CD14-positive monocyte (primary cell): Measurements from ENCODE around the gene NR3C1. TPM values are rescaled to one million over a fixed set of nuclear protein-coding genes. Genes with fewer than 3 reads are reported as not detected.

ENCODE experiments used
- DNase-seq, 3 donors: peaks; one replicate each; pipeline ENCODE4 v3.0.0-alpha.2; 2011 to 2022
- H2AFZ ChIP-seq: 2 replicates; pipeline ENCODE4 v1.6.0; 2012; ENCODE audit warnings: mild to moderate bottlenecking, low read depth, low read length, inconsistent platforms; ENCODE audit not compliant: insufficient read depth, poor library complexity, severe bottlenecking
- H3K27ac ChIP-seq, 2 donors: 1 replicate in 1 of 2; 2 replicates in 1 of 2; pipeline ENCODE4 v1.5.1; 2012 to 2013; ENCODE audit warnings: low read length in 2 of 2, control low read depth in 1 of 2, inconsistent platforms in 1 of 2, low read depth in 1 of 2, mild to moderate bottlenecking in 1 of 2
- H3K27me3 ChIP-seq, 2 donors: one replicate each; pipeline versions ENCODE4 v1.6.0 to v1.6.1; 2011 to 2013; ENCODE audit warnings: low read length in 2 of 2; ENCODE audit not compliant: control insufficient read depth in 2 of 2, insufficient read depth in 2 of 2
- H3K36me3 ChIP-seq, 2 donors: replicated peaks in 1 of 2; 1 replicate in 1 of 2; 2 replicates in 1 of 2; pipeline versions ENCODE4 v1.5.1 to v1.6.1; 2012 to 2013; ENCODE audit warnings: low read length in 2 of 2, control low read depth in 1 of 2, inconsistent platforms in 1 of 2, mild to moderate bottlenecking in 1 of 2; ENCODE audit not compliant: insufficient read depth in 2 of 2, control insufficient read depth in 1 of 2
- H3K4me1 ChIP-seq, 2 donors: 1 replicate in 1 of 2; 2 replicates in 1 of 2; pipeline versions ENCODE4 v1.5.1 to v1.6.1; 2012 to 2013; ENCODE audit warnings: low read length in 2 of 2, control low read depth in 1 of 2, inconsistent platforms in 1 of 2, mild to moderate bottlenecking in 1 of 2, moderate library complexity in 1 of 2; ENCODE audit not compliant: insufficient read depth in 2 of 2, control insufficient read depth in 1 of 2
- H3K4me2 ChIP-seq: replicated peaks from 2 replicates; pipeline ENCODE3; 2012; ENCODE audit warnings: low read length, moderate library complexity, mild to moderate bottlenecking; ENCODE audit not compliant: poor library complexity, severe bottlenecking; ENCODE audit errors: extremely low read depth
- H3K4me3 ChIP-seq, 3 experiments: fragments of 200-600 bp in 1 of 3; sonication (generic) in 1 of 3; replicated peaks in 1 of 3; 1 replicate in 2 of 3; 2 replicates in 1 of 3; pipeline ENCODE4 v1.5.1; 2011 to 2013; ENCODE audit warnings: low read length in 3 of 3, mild to moderate bottlenecking in 3 of 3, control low read depth in 2 of 3, low read depth in 2 of 3, inconsistent platforms in 1 of 3, moderate library complexity in 1 of 3
- H3K79me2 ChIP-seq: 2 replicates; pipeline ENCODE4 v1.6.0; 2012; ENCODE audit warnings: mild to moderate bottlenecking, control low read depth, inconsistent platforms, low read length, moderate library complexity; ENCODE audit not compliant: insufficient read depth
- H3K9ac ChIP-seq: 2 replicates; pipeline ENCODE4 v1.6.0; 2017; ENCODE audit warnings: low read length, mild to moderate bottlenecking; ENCODE audit not compliant: insufficient read depth, poor library complexity, severe bottlenecking
- H3K9me3 ChIP-seq, 2 donors: replicated peaks in 1 of 2; 1 replicate in 1 of 2; 2 replicates in 1 of 2; pipeline versions ENCODE4 v1.5.1 to v1.6.1; 2012 to 2013; ENCODE audit warnings: low read length in 2 of 2, control low read depth in 1 of 2; ENCODE audit not compliant: control insufficient read depth in 1 of 2, insufficient read depth in 1 of 2
- H4K20me1 ChIP-seq: 2 replicates; pipeline ENCODE4 v1.6.0; 2012; ENCODE audit warnings: mild to moderate bottlenecking, low read length, control low read depth, moderate library complexity; ENCODE audit not compliant: insufficient read depth
- H3K27ac Mint-ChIP-seq, 7 donors: one replicate each; pipeline ENCODE4 v1.8.0; 2020; ENCODE audit warnings: mild to moderate bottlenecking in 7 of 7, mixed read lengths in 7 of 7, moderate library complexity in 6 of 7, inconsistent platforms in 2 of 7
- H3K27me3 Mint-ChIP-seq, 3 donors: one replicate each; pipeline ENCODE4 v1.8.0; 2021 to 2022; ENCODE audit warnings: low read depth in 3 of 3, mild to moderate bottlenecking in 3 of 3, mixed read lengths in 3 of 3, moderate library complexity in 3 of 3, inconsistent platforms in 1 of 3
- H3K36me3 Mint-ChIP-seq, 2 donors: one replicate each; pipeline ENCODE4 v1.8.0; 2020; ENCODE audit warnings: mixed read lengths in 2 of 2, inconsistent platforms in 1 of 2, mild to moderate bottlenecking in 1 of 2
- H3K4me1 Mint-ChIP-seq: one replicate; pipeline ENCODE4 v1.8.0; 2020; ENCODE audit warnings: mild to moderate bottlenecking, mixed read lengths
- H3K4me3 Mint-ChIP-seq, 2 donors: one replicate each; pipeline ENCODE4 v1.8.0; 2020; ENCODE audit warnings: mild to moderate bottlenecking in 2 of 2, mixed read lengths in 2 of 2, moderate library complexity in 1 of 2
- H3K9me3 Mint-ChIP-seq, 7 donors: one replicate each; pipeline ENCODE4 v1.8.0; 2020 to 2022; ENCODE audit warnings: mixed read lengths in 7 of 7, mild to moderate bottlenecking in 6 of 7, moderate library complexity in 6 of 7, inconsistent platforms in 2 of 7
- CTCF ChIP-seq: fragments of 200-600 bp; IDR thresholded peaks from one replicate; pipeline ENCODE4 v1.8.0; 2022; ENCODE audit warnings: antibody characterized with exemption, mild to moderate bottlenecking
- WGBS: methylation state at CpG from one replicate; pipeline ENCODE4 v1.1.5; 2013; ENCODE audit warnings: missing lambda C conversion rate; ENCODE audit not compliant: insufficient coverage; 5-methylcytosine and 5-hydroxymethylcytosine counted together
- intact Hi-C, 2 donors: fragments of 100-400 bp; cut with micrococcal nuclease; formaldehyde crosslinking; loops; one replicate each; pipeline versions ENCODE4 v1.15.0 to v1.15.1; 2023
- polyA plus RNA-seq, 3 donors: library from polyadenylated mRNA; depleted of rRNA in 1 of 3; unstranded in 2 of 3; stranded (reverse) in 1 of 3; fragments of 300-500 nt in 2 of 3; fragments of >200 nt in 1 of 3; fragmentation: Illumina TruSeq in 2 of 3; gene quantifications; 1 replicate in 2 of 3; 2 replicates in 1 of 3; pipeline ENCODE4 v1.2.3, GENCODE V29; 2012 to 2021

Gene NR3C1
- polyA plus RNA-seq, 3 donors = 25.4 to 82.8 (median 75.1) TPM

- Histone ChIP-seq H3K4me1 (peaks cover 12 to 16% of the 10 kb centered on the region in 2 donors), H2AFZ (no peak overlapping the region), H3K9me3 (peaks cover 5 to 10% of the 10 kb centered on the region in 2 donors), H3K4me3 (no peak overlapping the region), H3K9ac (no peak overlapping the region), H3K27me3 (no peaks in the 10 kb centered on the region), H3K36me3 (peaks cover 2 to 29% of the 10 kb centered on the region in 2 donors), H3K79me2 (peaks cover 99% of the 10 kb centered on the region), H3K4me2 (no peak overlapping the region), H3K27ac (peak overlapping the region in 1 of 2 donors; percentile 46), H4K20me1 (peaks cover 100% of the 10 kb centered on the region)
- Mint-ChIP-seq H3K27ac (peak overlapping the region in 4 of 7 donors; percentile 29 to 82 (median 63)), H3K9me3 (peaks cover 4 to 12% (median 8%) of the 10 kb centered on the region in 7 donors), H3K4me3 (no peak overlapping the region), H3K27me3 (peaks cover 0 to 1% (median 0%) of the 10 kb centered on the region in 3 donors), H3K36me3 (peaks cover 22 to 27% of the 10 kb centered on the region in 2 donors), H3K4me1 (peaks cover 37% of the 10 kb centered on the region)
- no CpG with 5 or more reads among the region's 1 CpG for WGBS
- DNase-seq = peak in 1 of 3 donors; percentile 34
- intact Hi-C loops = no loop called here
- TF ChIP-seq CTCF = no peak
These were observed 81.3 kb downstream of the NR3C1 start for GRCh38 chr5:143322176-143322575.

- H3K4me1 Mint-ChIP-seq = peaks cover 43% of the 10 kb centered on the region
- H3K27ac Mint-ChIP-seq = peak overlapping the region in 2 of 7 donors; percentile 23 to 60
- 80% methylated on average over 1 of the region's 5 CpGs for WGBS
- peaks cover 0 to 1% (median 0%) of the 10 kb centered on the region in 3 donors for H3K27me3 Mint-ChIP-seq
- Histone ChIP-seq H3K4me1 (peaks cover 12 to 16% of the 10 kb centered on the region in 2 donors), H3K4me3 (no peak overlapping the region), H3K36me3 (peaks cover 0 to 17% of the 10 kb centered on the region in 2 donors), H3K27ac (no peak overlapping the region), H3K4me2 (no peak overlapping the region), H3K27me3 (no peaks in the 10 kb centered on the region), H4K20me1 (peaks cover 100% of the 10 kb centered on the region), H3K9ac (no peak overlapping the region), H2AFZ (no peak overlapping the region), H3K79me2 (peaks cover 99% of the 10 kb centered on the region), H3K9me3 (no peaks in the 10 kb centered on the region)
- peaks cover 0 to 3% (median 0%) of the 10 kb centered on the region in 7 donors for H3K9me3 Mint-ChIP-seq
- DNase-seq = no peak
- TF ChIP-seq CTCF = no peak
- intact Hi-C loops = no loop called here
- H3K4me3 Mint-ChIP-seq = no peak overlapping the region
- H3K36me3 Mint-ChIP-seq = peaks cover 11 to 17% of the 10 kb centered on the region in 2 donors
These were observed 83.9 kb downstream of the NR3C1 start for GRCh38 chr5:143319437-143320227.
